Measurements from ENCODE around the gene CCSER1.

DNA sequence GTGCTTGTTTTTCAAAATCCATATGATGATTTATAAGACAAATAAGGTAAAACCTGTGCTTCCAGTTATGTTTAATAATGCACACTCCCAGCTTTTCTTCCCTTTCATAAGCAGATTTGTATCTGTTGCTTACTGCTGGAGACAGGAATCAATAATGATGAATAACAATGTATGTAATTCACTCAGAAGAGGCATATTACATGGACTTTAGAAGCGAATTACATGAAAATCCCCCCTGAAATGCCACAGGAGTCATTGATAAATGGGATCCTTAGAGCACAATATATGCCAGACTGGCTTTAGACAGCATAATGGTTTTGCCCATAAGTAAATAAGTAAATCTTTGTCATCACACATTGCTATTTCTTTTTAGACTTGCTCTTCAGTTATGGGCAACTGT is 892.3 kb downstream of the CCSER1 start:
- TF ChIP-seq TAF1 (IDR thresholded peaks at IDR 0.05; ENCODE audit: low read depth) (no peak), EZH2 (IDR thresholded peaks at IDR 0.05; ENCODE audit: borderline replicate concordance, insufficient read depth, low read length, poor library complexity, severe bottlenecking) (no peak), SMC3 (conservative IDR thresholded peaks at IDR 0.05; ENCODE audit: poor library complexity) (no peak), POLR2AphosphoS5 (IDR thresholded peaks at IDR 0.05) (no peak), RAD21 (conservative IDR thresholded peaks at IDR 0.05) (no peak), EP300 (conservative IDR thresholded peaks at IDR 0.05; ENCODE audit: poor library complexity, severe bottlenecking) (no peak)
- TF ChIP-seq, protein P1, sequence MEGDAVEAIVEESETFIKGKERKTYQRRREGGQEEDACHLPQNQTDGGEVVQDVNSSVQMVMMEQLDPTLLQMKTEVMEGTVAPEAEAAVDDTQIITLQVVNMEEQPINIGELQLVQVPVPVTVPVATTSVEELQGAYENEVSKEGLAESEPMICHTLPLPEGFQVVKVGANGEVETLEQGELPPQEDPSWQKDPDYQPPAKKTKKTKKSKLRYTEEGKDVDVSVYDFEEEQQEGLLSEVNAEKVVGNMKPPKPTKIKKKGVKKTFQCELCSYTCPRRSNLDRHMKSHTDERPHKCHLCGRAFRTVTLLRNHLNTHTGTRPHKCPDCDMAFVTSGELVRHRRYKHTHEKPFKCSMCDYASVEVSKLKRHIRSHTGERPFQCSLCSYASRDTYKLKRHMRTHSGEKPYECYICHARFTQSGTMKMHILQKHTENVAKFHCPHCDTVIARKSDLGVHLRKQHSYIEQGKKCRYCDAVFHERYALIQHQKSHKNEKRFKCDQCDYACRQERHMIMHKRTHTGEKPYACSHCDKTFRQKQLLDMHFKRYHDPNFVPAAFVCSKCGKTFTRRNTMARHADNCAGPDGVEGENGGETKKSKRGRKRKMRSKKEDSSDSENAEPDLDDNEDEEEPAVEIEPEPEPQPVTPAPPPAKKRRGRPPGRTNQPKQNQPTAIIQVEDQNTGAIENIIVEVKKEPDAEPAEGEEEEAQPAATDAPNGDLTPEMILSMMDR (IDR thresholded peaks at IDR 0.05; ENCODE audit: poor library complexity, severe bottlenecking): no peak
- TF ChIP-seq, protein P2, sequence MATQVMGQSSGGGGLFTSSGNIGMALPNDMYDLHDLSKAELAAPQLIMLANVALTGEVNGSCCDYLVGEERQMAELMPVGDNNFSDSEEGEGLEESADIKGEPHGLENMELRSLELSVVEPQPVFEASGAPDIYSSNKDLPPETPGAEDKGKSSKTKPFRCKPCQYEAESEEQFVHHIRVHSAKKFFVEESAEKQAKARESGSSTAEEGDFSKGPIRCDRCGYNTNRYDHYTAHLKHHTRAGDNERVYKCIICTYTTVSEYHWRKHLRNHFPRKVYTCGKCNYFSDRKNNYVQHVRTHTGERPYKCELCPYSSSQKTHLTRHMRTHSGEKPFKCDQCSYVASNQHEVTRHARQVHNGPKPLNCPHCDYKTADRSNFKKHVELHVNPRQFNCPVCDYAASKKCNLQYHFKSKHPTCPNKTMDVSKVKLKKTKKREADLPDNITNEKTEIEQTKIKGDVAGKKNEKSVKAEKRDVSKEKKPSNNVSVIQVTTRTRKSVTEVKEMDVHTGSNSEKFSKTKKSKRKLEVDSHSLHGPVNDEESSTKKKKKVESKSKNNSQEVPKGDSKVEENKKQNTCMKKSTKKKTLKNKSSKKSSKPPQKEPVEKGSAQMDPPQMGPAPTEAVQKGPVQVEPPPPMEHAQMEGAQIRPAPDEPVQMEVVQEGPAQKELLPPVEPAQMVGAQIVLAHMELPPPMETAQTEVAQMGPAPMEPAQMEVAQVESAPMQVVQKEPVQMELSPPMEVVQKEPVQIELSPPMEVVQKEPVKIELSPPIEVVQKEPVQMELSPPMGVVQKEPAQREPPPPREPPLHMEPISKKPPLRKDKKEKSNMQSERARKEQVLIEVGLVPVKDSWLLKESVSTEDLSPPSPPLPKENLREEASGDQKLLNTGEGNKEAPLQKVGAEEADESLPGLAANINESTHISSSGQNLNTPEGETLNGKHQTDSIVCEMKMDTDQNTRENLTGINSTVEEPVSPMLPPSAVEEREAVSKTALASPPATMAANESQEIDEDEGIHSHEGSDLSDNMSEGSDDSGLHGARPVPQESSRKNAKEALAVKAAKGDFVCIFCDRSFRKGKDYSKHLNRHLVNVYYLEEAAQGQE (IDR thresholded peaks at IDR 0.05; ENCODE audit: borderline replicate concordance): no peak

All from neural cell (in vitro differentiated cells).